Erythroblast (primary cell): ENCODE data around the gene CANX.
"Not testable (repeated sequence)": the region's sequence is repeated elsewhere in the genome, so short reads cannot be mapped to it uniquely, and the experiment has no call there.

ENCODE experiments used
- GATA1 ChIP-seq: IDR thresholded peaks from 2 replicates; pipeline ENCODE4 v1.6.1; 2011; ENCODE audit warnings: low read depth, mild to moderate bottlenecking, control low read depth, low read length, moderate library complexity
- POLR2A ChIP-seq: IDR thresholded peaks from 2 replicates; pipeline ENCODE4 v1.6.1; 2011; ENCODE audit warnings: mild to moderate bottlenecking, low read length

DNA sequence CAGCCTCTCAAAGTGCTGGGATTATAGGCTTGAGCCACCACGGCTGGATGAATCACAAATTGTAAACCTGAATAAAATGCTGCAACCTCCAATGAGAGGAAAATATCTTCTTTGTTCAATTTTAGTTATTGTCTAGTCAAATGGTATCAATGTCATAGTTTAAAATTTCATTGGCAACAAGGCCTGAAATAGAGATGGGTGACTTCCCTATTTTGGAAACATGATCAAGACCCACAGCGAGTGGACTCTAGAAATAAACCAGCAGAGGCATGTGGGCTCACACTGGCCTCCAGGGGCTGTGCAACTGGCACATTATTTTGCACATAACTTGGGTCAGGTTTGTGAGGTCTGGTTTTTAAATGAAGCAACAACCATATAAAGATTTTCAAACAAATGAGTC, 45.6 kb upstream of the CANX start:
- not testable (repeated sequence) for TF ChIP-seq POLR2A, GATA1
